AG09319 (cell line): ENCODE data around the gene TUBGCP2.

Source experiments
- DNase-seq: peaks from one replicate; pipeline ENCODE4 v3.0.0-alpha.2; 2010; ENCODE audit warnings: low read depth; ENCODE audit errors: extremely low read depth
- TF ChIP-seq, protein P1 (sequence below): IDR thresholded peaks from 2 replicates; pipeline ENCODE4 v1.5.1; 2011; ENCODE audit warnings: low read depth, mild to moderate bottlenecking, inconsistent platforms, low read length, moderate library complexity

TUBGCP2 gene

DNA sequence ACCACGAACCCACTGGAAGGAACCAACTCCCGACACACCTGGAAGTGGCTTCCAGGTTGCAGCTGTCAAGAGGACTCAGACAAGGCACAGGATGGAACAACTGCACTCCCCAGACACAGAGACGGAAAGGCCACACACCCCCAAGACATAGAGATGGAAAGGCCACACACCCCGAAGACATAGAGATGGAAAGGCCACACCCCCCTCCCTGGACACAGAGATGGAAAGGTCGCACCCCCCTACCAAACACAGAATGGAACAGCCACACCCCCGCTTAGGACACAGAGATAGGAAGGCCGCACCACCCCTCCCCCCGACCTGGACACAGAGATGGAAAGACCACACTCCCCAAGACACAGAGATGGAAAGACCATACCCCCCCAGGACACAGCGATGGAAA, 7.6 kb upstream of the TUBGCP2 start:
- no peak for DNase-seq

DNA sequence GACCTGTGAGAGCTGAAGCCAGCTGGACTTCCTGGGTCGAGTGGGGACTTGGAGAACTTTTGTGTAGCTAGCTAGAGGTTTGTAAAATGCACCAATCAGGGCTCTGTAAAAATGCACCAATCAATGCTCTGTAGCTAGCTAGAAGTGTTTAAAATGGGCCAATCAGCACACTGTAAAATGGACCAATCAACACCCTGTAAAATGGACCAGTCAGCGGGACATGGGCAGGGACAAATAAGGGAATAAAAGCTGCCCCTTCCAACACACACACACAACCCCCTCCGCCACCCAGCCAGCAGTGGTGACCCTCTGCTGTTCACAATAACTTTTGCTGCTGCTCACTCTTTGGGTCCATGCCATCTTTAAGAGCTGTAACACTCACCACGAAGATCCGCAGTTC, 7.2 kb upstream of the TUBGCP2 start:
- DNase-seq = no peak
- TF ChIP-seq, protein P1, sequence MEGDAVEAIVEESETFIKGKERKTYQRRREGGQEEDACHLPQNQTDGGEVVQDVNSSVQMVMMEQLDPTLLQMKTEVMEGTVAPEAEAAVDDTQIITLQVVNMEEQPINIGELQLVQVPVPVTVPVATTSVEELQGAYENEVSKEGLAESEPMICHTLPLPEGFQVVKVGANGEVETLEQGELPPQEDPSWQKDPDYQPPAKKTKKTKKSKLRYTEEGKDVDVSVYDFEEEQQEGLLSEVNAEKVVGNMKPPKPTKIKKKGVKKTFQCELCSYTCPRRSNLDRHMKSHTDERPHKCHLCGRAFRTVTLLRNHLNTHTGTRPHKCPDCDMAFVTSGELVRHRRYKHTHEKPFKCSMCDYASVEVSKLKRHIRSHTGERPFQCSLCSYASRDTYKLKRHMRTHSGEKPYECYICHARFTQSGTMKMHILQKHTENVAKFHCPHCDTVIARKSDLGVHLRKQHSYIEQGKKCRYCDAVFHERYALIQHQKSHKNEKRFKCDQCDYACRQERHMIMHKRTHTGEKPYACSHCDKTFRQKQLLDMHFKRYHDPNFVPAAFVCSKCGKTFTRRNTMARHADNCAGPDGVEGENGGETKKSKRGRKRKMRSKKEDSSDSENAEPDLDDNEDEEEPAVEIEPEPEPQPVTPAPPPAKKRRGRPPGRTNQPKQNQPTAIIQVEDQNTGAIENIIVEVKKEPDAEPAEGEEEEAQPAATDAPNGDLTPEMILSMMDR = no peak

More for the DNA sequence above, 7.6 kb upstream of the TUBGCP2 start:
- TF ChIP-seq, protein P1 = no peak

DNA sequence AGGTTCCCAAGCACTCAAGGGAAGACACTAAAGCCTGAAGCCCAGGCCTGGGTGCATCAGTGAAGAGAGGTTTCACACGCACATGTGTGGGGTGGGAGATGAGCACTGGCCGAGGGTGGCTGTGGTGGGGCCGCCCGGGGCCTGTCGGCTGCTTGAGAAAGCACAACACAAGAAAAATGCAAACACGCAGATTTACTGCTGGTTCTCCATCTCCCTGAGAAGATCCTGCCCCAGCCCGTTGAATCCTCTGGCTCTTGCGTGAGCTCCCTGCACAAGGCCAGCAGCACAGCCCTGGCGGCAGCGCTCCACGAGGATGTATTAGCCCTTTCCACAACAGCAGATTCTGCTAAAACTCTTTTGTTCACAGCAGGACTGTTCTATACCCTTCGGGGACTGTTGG, 6.2 kb upstream of the TUBGCP2 start:
- DNase-seq = no peak
- TF ChIP-seq, protein P1 = no peak

DNA sequence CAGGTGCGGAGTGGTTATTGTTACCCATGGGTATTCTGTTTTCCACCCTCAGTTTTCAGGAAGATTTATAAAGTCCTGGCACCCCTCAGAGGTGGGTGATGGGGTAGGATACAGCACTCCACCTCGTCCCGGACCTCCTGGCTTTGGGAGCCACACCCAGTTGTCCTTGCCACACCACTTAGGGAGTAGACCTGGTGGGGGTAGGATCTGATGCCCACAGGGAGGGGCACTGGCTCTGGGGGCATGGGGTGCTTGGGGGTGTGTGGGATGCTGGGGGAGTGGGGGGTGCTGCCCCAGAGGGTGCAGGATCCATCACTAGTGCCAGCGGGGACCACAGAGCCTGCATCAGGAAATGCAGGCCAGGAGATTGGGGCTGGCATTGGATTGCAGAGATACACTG, 4.5 kb upstream of the TUBGCP2 start:
- DNase-seq = no peak
- TF ChIP-seq, protein P1 = no peak

DNA sequence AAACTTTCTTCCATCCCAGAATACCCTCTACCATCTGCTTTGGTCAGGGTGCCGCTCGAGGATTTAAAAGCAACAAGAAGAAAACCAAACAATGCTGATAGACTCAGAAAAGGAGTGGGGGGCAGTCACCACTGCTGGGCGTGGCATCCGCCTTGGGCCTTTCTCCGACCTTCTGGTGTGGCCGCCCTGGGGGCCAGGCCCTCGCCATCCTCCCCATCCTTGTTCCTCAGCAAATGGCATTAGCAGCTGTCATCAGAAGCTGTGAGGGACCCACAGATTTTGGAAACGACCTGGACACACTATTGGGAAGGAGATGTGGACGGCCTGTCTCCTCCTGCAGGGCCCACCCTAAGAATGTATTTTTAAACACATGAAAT, 4.1 kb upstream of the TUBGCP2 start:
- TF ChIP-seq, protein P1 = no peak
- DNase-seq = no peak

DNA sequence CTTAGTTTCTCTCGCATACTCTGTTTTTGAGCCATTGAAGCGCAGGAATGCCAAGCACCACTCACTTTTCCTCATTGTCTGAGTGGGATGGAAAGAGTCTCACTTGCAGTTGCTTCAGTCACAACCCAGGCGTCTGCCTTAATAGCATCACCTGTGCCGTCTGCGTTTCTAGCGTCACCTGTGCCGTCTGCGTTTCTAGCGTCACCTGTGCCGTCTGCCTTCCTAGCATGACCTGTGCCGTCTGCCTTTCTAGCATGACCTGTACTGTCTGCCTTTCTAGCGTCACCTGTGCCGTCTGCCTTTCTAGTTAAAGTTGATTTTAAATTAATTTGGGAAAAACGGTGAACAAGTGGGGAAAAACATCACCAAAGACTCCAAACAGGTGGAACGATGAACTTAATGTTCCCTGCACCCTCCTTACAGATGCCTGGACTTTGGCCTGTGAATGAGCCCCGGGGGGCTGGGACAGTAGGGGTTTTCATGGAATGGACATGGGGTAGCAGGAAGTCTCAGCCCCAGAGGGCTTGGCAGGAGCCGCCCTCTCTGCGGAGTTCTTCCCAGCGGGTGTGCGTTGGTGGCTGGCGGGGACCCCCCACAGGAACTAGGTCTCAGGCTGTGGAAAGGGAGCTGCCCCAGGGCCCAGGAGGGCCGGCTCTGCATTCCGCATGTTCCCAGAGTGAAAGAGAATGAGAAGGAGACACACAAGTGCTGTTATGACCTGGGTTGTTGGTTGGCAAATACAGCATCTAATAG, 3.5 kb upstream of the TUBGCP2 start:
- DNase-seq = no peak
- TF ChIP-seq, protein P1 = no peak

DNA sequence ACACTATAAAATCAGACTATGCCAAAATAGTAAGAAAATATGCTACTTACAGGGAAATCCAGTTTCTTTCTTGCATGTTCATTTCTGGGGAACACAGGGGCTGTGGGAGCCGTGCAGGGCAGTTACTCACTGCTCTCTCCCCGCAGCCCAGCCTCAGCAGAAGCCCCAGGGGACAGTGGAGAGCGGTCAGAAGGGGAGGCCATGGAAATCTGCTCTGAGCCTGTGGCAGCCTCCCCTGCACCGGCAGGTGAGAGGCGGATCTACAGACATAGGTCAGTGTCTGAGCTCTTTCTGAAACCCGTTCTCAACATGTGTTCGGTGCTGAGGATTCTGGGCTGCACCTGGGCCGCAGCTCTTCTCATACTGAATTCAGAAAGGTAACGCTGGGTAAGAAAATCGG, 2.9 kb upstream of the TUBGCP2 start:
- no peak for DNase-seq
- TF ChIP-seq, protein P1 = no peak
